Left kidney (tissue), 2 donors: ENCODE results near the gene LYRM4. TPM values are rescaled to one million over a fixed set of nuclear protein-coding genes. Genes with fewer than 3 reads are reported as not detected.
A peak's percentile ranks its signal among the peaks of the same experiment; 100 is the strongest.

Experiments
- DNase-seq: peaks from one replicate; pipeline ENCODE4 v3.0.0-alpha.2; 2013
- polyA plus RNA-seq: library from polyadenylated mRNA; unstranded; fragments of 120-200 nt; gene quantifications from one replicate; pipeline ENCODE4 v1.2.1, GENCODE V29; 2013; ENCODE audit not compliant: insufficient read length

The LYRM4 gene
- polyA plus RNA-seq, 1 donor, result 38.3 TPM

DNA sequence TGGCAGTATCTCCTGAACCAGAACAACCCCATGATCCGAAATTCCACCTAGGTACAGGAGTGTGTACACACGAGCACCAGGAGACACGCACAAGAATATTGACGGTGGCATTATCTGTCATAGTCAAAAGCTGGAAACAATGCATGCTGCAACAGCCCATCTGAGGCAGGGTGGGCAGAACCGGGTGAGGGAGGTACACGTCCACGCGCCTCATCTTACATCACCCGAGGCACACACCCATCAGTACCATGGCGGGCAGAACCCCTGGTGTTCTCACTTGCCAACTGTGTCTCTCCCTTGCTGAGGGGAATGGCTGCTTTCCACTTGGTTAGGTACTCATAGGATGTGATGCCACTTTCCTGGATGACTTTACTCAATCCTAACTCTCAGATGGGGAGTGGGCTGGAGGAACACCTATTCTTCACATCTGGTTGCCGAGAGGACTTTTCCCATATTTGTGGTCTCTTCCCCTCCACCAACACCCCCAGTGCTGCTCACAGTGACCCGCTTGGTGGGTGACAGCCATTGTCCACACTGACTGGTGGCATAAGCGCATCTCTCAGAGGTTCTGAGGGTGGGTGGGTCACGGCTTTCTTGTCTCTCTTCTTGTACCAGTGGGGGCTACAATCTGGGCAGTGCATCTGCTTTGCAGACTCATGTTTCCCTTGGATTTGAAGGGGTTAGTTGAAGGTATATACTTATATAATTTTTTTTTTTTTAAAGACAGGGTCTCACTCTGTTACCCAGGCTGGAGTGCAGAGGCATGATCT, 162.1 kb downstream of the LYRM4 start:
- no peak for DNase-seq

- DNase-seq, result no peak
These were observed 164.3 kb downstream of the LYRM4 start for GRCh38 chr6:5096482-5096881.

DNA sequence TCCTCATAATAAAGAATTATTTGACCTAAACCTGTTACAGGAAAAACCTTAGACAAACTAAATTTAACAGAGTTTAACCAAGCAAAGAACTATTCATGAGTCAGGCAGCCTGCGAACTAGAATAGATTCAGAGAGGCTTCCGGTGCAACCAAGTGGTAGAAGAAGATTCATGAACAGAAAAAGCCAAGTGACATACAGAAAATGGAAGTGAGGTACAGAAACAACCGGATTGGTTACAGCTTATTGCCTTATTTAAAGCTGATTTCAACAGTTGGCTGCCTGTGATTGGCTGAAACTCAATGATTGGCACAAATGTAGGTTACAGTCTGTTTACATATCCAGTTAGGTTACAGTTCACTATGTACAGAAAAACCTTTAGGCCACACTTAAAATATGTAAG, 165.5 kb downstream of the LYRM4 start:
- no peak for DNase-seq

GRCh38 chr6:5094327-5094726, 166.4 kb downstream of the LYRM4 start:
- no peak for DNase-seq

DNA sequence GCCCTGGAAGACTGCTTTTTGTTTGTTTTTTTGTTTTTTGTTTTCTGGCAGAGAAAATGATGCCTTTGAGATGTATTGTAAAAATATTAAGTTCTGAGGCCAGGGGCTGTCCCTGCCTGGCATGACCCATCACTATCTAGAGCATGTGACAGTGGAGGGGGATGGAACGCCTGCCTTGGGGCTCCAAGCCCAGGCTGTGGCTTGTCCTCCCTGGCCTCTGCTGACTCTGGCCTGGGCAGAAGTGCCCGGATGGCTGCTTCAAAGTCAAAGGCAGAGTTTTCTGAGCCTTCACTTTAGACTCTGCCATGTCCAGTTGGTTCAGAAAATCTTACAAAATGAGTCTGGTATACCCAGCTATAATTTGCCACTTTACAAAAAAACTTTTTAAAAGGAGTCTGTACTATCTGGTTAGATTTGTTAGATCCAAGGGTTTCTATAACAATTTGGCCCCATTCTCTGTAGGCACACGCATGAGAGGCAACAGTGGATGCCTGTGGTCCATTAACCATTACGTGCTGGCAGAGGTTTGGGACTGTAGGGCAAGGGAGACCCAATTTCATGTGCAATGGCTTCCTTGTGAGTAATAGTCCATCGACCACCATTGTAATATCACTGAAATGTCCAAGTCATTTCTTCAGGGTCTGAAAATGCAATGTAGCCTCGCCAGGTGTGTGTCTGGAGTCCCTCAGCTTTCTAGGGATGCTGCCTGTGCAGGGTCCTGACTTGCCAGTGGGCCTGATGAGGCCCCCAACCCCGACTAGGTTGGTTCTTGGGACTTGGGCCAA, 167.3 kb downstream of the LYRM4 start:
- DNase-seq, result no peak

DNA sequence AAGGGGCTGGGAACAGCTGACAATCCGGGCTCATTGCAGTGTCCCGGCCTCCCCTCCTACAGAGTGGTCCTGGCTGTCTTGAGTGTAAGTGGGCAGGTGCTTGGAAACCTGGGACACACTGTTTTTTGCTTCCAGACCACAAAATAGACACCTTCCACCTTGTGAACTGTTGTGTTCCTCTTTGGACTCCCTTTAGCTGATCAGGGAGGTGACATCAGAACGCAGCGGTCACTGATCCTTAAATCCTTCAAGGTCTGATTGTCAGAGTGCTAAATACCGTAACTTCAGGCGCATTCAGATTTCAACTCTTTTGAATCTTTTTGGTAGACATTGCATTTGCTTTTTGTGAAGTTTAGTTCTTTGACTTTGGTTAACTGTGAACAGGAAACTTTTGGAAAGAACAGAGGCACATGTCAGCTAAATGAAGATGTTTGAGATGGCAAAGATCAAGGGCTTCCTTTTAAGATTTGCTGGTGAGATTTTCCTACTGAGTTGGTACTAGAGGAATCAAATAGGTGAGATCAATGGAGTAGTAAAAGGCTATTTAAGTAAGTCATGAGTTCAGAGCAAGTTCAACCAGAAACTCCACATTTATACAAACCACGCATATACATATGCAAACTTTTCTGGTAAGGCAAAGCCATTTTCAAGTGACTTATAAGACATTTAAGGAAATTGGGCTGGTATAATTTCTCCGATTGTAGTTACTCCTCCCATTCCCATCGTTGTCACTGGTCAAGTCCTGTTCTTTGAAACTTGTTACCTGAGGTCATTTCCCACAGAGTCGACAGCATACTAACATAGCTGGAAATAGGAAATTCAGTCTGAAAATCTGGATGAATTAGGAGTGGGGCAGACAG, 169.3 kb downstream of the LYRM4 start:
- no peak for DNase-seq

DNA sequence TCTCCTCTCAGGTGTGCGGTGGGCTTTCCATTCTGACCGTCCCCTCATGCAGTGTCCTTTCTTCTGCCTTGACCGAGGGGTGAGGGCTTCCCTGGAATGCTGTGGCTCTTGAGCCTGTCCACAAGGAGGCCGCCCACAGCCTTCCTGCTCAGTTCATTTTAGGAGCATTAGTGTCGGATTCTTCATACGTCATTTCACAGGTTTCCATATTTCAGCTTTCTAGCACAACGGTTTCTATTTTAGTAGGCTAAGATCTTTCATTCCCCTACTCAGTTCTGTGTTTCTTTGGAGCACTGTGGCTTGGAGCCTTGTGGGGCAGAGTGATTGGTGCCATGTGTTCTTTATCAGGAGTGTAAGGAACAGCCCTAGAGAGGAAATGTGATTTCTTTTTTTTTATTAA, 170.1 kb downstream of the LYRM4 start:
- no peak for DNase-seq

- peak; percentile 43 for DNase-seq
These were observed 171.0 kb downstream of the LYRM4 start for GRCh38 chr6:5089481-5090438.

DNA sequence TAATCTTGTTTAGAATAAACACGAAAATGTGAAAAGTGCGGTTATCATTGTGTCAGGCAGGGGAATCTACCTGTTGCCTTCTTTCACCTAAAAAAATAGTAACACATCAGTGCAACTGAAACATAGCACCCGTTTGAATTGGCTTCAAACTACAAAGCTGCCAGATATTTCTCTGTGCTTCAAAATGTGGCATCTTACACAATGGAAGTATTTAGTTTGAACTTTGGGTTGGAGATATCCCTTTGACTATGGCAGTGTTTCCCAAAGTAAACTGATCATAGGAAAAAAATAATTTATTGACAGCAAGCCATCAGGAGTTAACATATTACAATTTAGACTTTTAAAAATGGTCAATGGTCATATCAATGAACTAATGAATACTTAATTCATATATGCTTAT, 172.0 kb downstream of the LYRM4 start:
- no peak for DNase-seq

GRCh38 chr6:5087389-5087788, 173.4 kb downstream of the LYRM4 start:
- no peak for DNase-seq

DNA sequence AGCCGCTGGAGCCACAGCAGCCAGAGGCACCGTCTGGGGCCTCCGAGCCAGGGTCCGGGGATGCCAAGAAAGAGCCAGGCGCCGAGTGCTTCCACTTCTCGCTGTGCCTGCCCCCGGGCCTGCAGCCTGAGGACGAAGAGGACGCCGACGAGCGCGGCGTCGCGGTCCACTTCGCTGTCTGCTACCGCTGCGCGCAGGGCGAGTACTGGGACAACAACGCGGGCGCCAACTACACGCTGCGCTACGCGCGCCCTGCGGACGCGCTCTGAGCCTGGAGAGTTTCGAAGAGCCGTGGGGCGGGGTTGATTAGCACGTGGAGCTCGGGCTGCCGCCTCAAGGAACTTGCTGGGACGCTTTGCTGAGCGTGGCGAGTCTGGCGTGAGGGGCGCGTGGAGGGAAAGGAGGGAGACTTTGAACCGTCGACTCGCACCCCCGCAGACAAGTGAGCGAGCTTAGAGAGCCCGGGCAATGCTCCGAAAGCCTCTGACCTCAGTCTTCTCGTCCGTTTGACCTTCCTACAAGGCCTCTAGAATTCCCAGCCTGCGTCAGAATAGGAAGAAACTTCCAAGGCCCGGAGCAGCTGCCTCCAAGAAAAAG, 174.4 kb downstream of the LYRM4 start:
- peak; percentile 22 for DNase-seq

DNA sequence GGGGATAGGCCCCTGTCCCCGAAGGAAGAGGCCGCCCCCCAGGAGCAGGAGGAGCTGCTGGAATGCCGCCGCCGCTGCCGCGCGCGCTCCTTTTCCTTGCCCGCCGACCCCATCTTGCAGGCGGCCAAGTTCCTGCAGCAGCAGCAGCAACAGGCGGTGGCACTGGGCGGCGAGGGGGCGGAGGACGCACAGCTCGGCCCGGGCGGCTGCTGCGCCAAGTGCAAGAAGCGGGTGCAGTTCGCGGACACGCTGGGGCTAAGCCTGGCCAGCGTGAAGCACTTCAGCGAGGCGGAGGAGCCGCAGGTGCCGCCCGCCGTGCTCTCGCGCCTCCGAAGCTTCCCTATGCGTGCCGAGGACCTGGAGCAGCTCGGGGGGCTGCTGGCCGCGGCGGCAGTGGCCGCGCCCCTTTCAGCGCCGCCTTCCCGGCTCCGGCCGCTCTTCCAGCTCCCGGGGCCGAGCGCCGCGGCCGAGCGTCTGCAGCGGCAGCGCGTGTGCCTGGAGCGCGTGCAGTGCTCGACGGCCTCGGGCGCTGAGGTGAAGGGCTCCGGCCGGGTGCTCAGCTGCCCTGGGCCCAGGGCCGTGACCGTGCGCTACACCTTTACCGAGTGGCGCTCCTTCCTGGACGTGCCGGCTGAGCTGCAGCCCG, 175.0 kb downstream of the LYRM4 start:
- DNase-seq, result peak; percentile 42

DNA sequence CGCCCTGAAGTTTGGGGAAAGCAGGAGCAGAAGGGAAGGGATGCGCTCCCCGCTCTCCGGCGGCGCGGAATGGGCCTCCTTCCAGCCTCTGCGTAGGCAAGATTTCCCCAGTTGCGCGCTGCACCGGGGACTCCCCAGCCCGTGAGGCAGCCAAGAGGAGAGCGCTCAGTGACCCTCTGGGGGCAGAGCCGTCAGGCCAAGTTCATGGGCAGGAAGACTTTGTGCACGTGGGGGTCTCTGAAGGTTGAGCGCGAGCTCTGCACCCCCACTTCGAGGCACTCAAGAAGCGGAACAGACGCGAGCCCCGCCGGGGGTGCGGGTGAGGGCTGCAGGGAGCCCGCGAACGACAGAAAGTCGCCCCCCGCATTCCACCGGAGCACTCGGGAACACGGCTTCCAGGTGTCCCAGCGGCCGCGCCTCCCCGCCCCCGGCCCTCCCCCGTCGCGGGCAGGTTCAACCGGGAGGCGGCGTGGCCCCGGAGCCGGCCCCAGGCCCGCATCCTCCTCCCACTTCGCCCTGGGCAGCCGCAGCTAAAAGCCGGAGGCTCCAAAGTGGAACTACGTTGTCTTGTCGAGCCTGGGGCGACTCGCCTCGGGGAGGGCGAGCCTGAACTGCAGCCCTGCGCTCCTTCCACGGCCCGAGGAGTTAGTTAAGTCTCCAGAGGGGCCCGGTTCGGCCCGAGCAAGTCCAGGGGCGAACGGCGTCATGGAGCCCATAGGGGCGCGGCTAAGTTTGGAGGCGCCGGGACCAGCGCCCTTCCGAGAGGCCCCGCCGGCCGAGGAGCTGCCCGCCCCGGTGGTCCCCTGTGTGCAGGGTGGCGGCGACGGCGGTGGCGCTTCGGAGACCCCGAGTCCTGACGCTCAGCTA, 175.7 kb downstream of the LYRM4 start, which contains the start of gene PPP1R3G:
Gene PPP1R3G (plus strand): TSS at position 561 of the 867 bp plus-strand sequence. CDS start 145 bp downstream, at position 706.
- peak; percentile 47 for DNase-seq

DNA sequence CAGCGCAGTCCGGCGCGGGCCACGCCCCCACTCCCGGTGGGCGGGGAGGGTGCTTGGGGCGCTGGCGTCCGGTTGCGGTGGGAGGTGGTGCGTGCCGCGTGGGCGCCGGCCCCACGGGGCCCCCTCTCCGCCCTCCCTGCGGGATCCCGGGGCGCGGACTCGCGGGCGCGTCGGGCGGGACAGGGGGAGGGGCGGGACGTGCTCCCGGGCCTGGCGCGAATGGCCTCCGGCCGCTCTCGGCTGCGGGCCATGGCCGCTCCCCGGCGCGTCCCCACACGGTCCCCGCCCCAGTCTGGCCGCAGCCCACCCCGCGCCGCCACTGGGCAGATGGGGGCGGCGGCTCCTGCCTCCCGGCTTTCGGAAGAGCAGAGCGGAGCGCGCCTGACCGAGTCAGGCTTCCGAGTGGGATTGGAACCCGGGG, 176.4 kb downstream of the LYRM4 start:
- no peak for DNase-seq

- no peak for DNase-seq
These were observed 176.9 kb downstream of the LYRM4 start for GRCh38 chr6:5083813-5084359.

- no peak for DNase-seq
These were observed 177.5 kb downstream of the LYRM4 start for GRCh38 chr6:5083307-5083583.

DNA sequence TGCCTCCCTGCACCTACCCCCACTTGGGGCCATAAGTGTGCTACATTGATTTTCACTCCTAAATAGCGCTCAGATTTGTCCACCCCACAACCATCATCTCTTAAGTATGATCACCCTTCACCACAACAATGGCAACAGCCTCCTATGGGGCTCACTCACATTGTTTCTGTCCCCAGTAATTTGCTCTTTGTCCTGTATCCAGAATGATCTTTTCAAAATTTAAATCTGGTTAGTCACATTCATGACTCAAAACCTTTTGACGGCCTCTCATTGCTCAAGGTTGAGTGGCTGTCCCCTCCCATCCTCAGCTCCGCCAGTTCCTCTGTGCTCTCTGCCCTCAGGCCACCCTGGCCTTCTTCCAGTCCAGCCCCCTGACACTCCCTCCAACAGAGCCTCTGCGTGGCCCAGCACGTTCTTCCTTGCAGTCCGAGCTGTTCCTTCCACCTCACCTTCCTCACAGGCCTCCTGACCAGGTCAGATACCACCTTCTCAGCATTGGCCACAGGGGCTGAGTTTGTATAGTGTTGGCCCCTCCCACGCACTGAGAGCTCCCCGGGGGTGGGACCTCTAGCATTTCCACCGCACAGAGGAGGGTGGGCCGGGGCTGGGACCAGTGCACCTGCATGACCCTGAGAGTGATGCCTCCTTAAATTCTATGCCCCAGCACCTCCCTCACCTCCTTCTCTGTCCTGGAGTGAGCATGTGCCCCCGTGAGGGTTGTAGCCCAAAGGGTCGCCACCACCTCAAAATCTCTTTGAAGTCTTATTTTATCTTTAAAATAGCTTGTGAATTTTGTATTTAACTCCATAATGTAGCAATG, 178.1 kb downstream of the LYRM4 start:
- DNase-seq, result no peak

- no peak for DNase-seq
These were observed 178.8 kb downstream of the LYRM4 start for GRCh38 chr6:5081955-5082354.
